Measurements from ENCODE around the gene FAM168B.

The FAM168B gene

GRCh38 chr2:131032393-131032836 lies 60.8 kb downstream of the FAM168B start:
- TF ChIP-seq CTCF (IDR thresholded peaks at IDR 0.05; ENCODE audit: insufficient read depth, low read length) (no peak), SPI1 (IDR thresholded peaks at IDR 0.05; ENCODE audit: borderline replicate concordance, low read depth) (no peak), GABPA (IDR thresholded peaks at IDR 0.05; ENCODE audit: low read depth) (no peak), REST (IDR thresholded peaks at IDR 0.05; ENCODE audit: insufficient replicate concordance, low read depth) (no peak), POLR2AphosphoS5 (IDR thresholded peaks at IDR 0.05; ENCODE audit: low read depth) (no peak)
- no peak overlapping the region for H3K27ac ChIP-seq (replicated peaks)

GRCh38 chr2:131031875-131032274 lies 61.4 kb downstream of the FAM168B start:
- peaks cover 18% of the 10 kb centered on the region for H3K27me3 ChIP-seq (ENCODE audit: insufficient read depth, poor library complexity, severe bottlenecking)
- DNase-seq (ENCODE audit: low read depth in 1 of 2, low spot score in 1 of 2), result no peak
- H3K4me3 ChIP-seq (replicated peaks; ENCODE audit: insufficient read depth, low read length), result no peak overlapping the region
- TF ChIP-seq CTCF (IDR thresholded peaks at IDR 0.05; ENCODE audit: insufficient read depth, low read length) (no peak), SPI1 (IDR thresholded peaks at IDR 0.05; ENCODE audit: borderline replicate concordance, low read depth) (no peak), POLR2AphosphoS5 (IDR thresholded peaks at IDR 0.05; ENCODE audit: low read depth) (no peak), GABPA (IDR thresholded peaks at IDR 0.05; ENCODE audit: low read depth) (no peak), REST (IDR thresholded peaks at IDR 0.05; ENCODE audit: insufficient replicate concordance, low read depth) (no peak)
- H3K27ac ChIP-seq (replicated peaks), result no peak overlapping the region

More at GRCh38 chr2:131032393-131032836, 60.8 kb downstream of the FAM168B start:
- Histone ChIP-seq H3K4me3 (replicated peaks; ENCODE audit: insufficient read depth, low read length) (no peak overlapping the region), H3K27me3 (ENCODE audit: insufficient read depth, poor library complexity, severe bottlenecking) (peaks cover 20% of the 10 kb centered on the region)
- DNase-seq (ENCODE audit: low read depth in 1 of 2, low spot score in 1 of 2), result no peak

- Histone ChIP-seq H3K4me3 (replicated peaks; ENCODE audit: insufficient read depth, low read length) (no peak overlapping the region), H3K27me3 (ENCODE audit: insufficient read depth, poor library complexity, severe bottlenecking) (peaks cover 18% of the 10 kb centered on the region), H3K27ac (replicated peaks) (no peak overlapping the region)
- no peak for DNase-seq (ENCODE audit: low read depth in 1 of 2, low spot score in 1 of 2)
- TF ChIP-seq POLR2AphosphoS5 (IDR thresholded peaks at IDR 0.05; ENCODE audit: low read depth) (no peak), CTCF (IDR thresholded peaks at IDR 0.05; ENCODE audit: insufficient read depth, low read length) (no peak), SPI1 (IDR thresholded peaks at IDR 0.05; ENCODE audit: borderline replicate concordance, low read depth) (no peak), GABPA (IDR thresholded peaks at IDR 0.05; ENCODE audit: low read depth) (no peak), REST (IDR thresholded peaks at IDR 0.05; ENCODE audit: insufficient replicate concordance, low read depth) (no peak)
Measured at GRCh38 chr2:131031431-131031841, 61.8 kb downstream of the FAM168B start.
